Esophagus squamous epithelium (tissue), 4 donors: ENCODE results near the gene ANKRD37.

Source experiments
- POLR2A ChIP-seq, 4 donors: fragments of 450-650 bp; IDR thresholded peaks; one replicate each; pipeline ENCODE4 v1.6.1; 2017; ENCODE audit warnings: antibody characterized with exemption in 4 of 4, mild to moderate bottlenecking in 4 of 4, moderate library complexity in 3 of 4
- TF ChIP-seq, protein P1 (sequence below), 6 experiments: fragments of 450-650 bp in 4 of 6; fragments of 200-600 bp in 2 of 6; sonication (generic) in 2 of 6; IDR thresholded peaks; one replicate each; pipeline ENCODE4 v1.5.1; 2016 to 2019; ENCODE audit warnings: antibody characterized with exemption in 6 of 6, mild to moderate bottlenecking in 4 of 6, moderate library complexity in 4 of 6

DNA sequence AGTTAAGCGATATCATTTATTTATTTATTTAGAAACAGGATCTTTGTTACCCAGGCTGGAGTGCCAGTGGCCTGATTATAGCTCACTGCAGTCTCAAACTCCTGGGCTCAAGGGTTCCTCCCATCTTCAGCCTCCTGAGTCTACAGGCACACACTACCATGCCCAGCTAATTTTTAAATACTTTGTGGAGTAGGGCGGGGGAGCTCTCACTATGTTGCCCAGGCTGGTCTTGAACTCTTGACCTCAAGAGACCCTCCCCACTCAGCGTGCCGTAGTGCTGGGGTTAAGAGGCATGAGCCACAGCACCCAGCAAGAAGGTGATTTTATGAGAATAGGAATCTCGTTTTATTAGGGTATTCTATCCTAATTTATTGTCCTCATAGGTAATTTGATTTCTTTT lies 33.0 kb downstream of the ANKRD37 start:
- TF ChIP-seq, protein P1, sequence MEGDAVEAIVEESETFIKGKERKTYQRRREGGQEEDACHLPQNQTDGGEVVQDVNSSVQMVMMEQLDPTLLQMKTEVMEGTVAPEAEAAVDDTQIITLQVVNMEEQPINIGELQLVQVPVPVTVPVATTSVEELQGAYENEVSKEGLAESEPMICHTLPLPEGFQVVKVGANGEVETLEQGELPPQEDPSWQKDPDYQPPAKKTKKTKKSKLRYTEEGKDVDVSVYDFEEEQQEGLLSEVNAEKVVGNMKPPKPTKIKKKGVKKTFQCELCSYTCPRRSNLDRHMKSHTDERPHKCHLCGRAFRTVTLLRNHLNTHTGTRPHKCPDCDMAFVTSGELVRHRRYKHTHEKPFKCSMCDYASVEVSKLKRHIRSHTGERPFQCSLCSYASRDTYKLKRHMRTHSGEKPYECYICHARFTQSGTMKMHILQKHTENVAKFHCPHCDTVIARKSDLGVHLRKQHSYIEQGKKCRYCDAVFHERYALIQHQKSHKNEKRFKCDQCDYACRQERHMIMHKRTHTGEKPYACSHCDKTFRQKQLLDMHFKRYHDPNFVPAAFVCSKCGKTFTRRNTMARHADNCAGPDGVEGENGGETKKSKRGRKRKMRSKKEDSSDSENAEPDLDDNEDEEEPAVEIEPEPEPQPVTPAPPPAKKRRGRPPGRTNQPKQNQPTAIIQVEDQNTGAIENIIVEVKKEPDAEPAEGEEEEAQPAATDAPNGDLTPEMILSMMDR (IDR thresholded peaks at IDR 0.05): no peak
- no peak for TF ChIP-seq POLR2A (IDR thresholded peaks at IDR 0.05)
